T-helper 2 cell treated with Interferon-gamma antibody and Interleukin-4, amounts not matched to agents 5 μg/mL and 100 μg/mL, for 36 hours (primary cell): Measurements from ENCODE around the gene METRNL.

Experiments used
- DNase-seq: peaks from one replicate; pipeline ENCODE4 v3.0.0; 2021; ENCODE audit warnings: low spot score
- H3K27ac Mint-ChIP-seq: one replicate; pipeline ENCODE4 v1.8.0; 2021; ENCODE audit warnings: mild to moderate bottlenecking, mixed read lengths
- H3K27me3 Mint-ChIP-seq: one replicate; pipeline ENCODE4 v1.8.0; 2021; ENCODE audit warnings: low read depth, mixed read lengths
- H3K36me3 Mint-ChIP-seq: one replicate; pipeline ENCODE4 v1.8.0; 2021; ENCODE audit warnings: low read depth, mixed read lengths
- H3K4me1 Mint-ChIP-seq: one replicate; pipeline ENCODE4 v1.8.0; 2021; ENCODE audit warnings: low read depth, mixed read lengths
- H3K4me3 Mint-ChIP-seq: one replicate; pipeline ENCODE4 v1.8.0; 2022; ENCODE audit warnings: mild to moderate bottlenecking, moderate library complexity, mixed read lengths
- H3K9me3 Mint-ChIP-seq: one replicate; pipeline ENCODE4 v1.8.0; 2021; ENCODE audit warnings: mixed read lengths

METRNL gene

GRCh38 chr17:83067071-83067717 lies 12.2 kb upstream of the METRNL start:
- no peak overlapping the region for H3K4me3 Mint-ChIP-seq
- no peak for DNase-seq
- H3K9me3 Mint-ChIP-seq, result no peaks in the 10 kb centered on the region
- peaks cover 22% of the 10 kb centered on the region for H3K4me1 Mint-ChIP-seq
- H3K27ac Mint-ChIP-seq, result no peak overlapping the region
- H3K36me3 Mint-ChIP-seq, result no peaks in the 10 kb centered on the region
- no peaks in the 10 kb centered on the region for H3K27me3 Mint-ChIP-seq

GRCh38 chr17:83067718-83068261 lies 11.6 kb upstream of the METRNL start:
- H3K36me3 Mint-ChIP-seq, result no peaks in the 10 kb centered on the region
- no peaks in the 10 kb centered on the region for H3K27me3 Mint-ChIP-seq
- DNase-seq, result no peak
- peak overlapping the region; percentile 52 for H3K27ac Mint-ChIP-seq
- H3K9me3 Mint-ChIP-seq, result no peaks in the 10 kb centered on the region
- H3K4me1 Mint-ChIP-seq, result peaks cover 24% of the 10 kb centered on the region
- H3K4me3 Mint-ChIP-seq, result peak overlapping the region; percentile 61

GRCh38 chr17:83068641-83069570 lies 10.5 kb upstream of the METRNL start:
- Mint-ChIP-seq H3K27me3 (no peaks in the 10 kb centered on the region), H3K9me3 (no peaks in the 10 kb centered on the region), H3K4me3 (peak overlapping the region; percentile 55), H3K27ac (peak overlapping the region; percentile 62), H3K36me3 (no peaks in the 10 kb centered on the region), H3K4me1 (peaks cover 25% of the 10 kb centered on the region)
- DNase-seq, result no peak

- H3K4me1 Mint-ChIP-seq, result peaks cover 25% of the 10 kb centered on the region
- H3K4me3 Mint-ChIP-seq, result peak overlapping the region; percentile 47
- no peaks in the 10 kb centered on the region for H3K27me3 Mint-ChIP-seq
- no peaks in the 10 kb centered on the region for H3K9me3 Mint-ChIP-seq
- no peak for DNase-seq
- H3K36me3 Mint-ChIP-seq, result no peaks in the 10 kb centered on the region
- no peak overlapping the region for H3K27ac Mint-ChIP-seq
These were observed 9.9 kb upstream of the METRNL start for GRCh38 chr17:83069571-83069906.

- no peaks in the 10 kb centered on the region for H3K27me3 Mint-ChIP-seq
- DNase-seq, result no peak
- H3K4me3 Mint-ChIP-seq, result peak overlapping the region; percentile 22
- H3K27ac Mint-ChIP-seq, result peak overlapping the region; percentile 31
- H3K36me3 Mint-ChIP-seq, result no peaks in the 10 kb centered on the region
- H3K9me3 Mint-ChIP-seq, result no peaks in the 10 kb centered on the region
- H3K4me1 Mint-ChIP-seq, result peaks cover 25% of the 10 kb centered on the region
These were observed 9.3 kb upstream of the METRNL start for GRCh38 chr17:83069931-83070742.

GRCh38 chr17:83070800-83071341 lies 8.5 kb upstream of the METRNL start:
- Mint-ChIP-seq H3K36me3 (no peaks in the 10 kb centered on the region), H3K4me1 (peaks cover 25% of the 10 kb centered on the region), H3K27me3 (no peaks in the 10 kb centered on the region), H3K4me3 (peak overlapping the region; percentile 22), H3K9me3 (no peaks in the 10 kb centered on the region), H3K27ac (peak overlapping the region; percentile 31)
- DNase-seq, result no peak

- H3K27ac Mint-ChIP-seq, result peak overlapping the region; percentile 31
These were observed 8.0 kb upstream of the METRNL start for GRCh38 chr17:83071365-83071764.

GRCh38 chr17:83071966-83072562 lies 7.3 kb upstream of the METRNL start:
- DNase-seq, result no peak
- no peaks in the 10 kb centered on the region for H3K9me3 Mint-ChIP-seq
- no peaks in the 10 kb centered on the region for H3K36me3 Mint-ChIP-seq
- H3K27ac Mint-ChIP-seq, result peak overlapping the region; percentile 33
- H3K4me3 Mint-ChIP-seq, result peak overlapping the region; percentile 58
- peaks cover 4% of the 10 kb centered on the region for H3K27me3 Mint-ChIP-seq
- peaks cover 26% of the 10 kb centered on the region for H3K4me1 Mint-ChIP-seq

More at GRCh38 chr17:83071365-83071764, 8.0 kb upstream of the METRNL start:
- no peaks in the 10 kb centered on the region for H3K9me3 Mint-ChIP-seq
- no peaks in the 10 kb centered on the region for H3K27me3 Mint-ChIP-seq
- H3K4me1 Mint-ChIP-seq, result peaks cover 25% of the 10 kb centered on the region
- H3K36me3 Mint-ChIP-seq, result no peaks in the 10 kb centered on the region
- no peak for DNase-seq
- no peak overlapping the region for H3K4me3 Mint-ChIP-seq

GRCh38 chr17:83072600-83073358 lies 6.6 kb upstream of the METRNL start:
- H3K27me3 Mint-ChIP-seq, result peaks cover 11% of the 10 kb centered on the region
- H3K4me1 Mint-ChIP-seq, result peaks cover 28% of the 10 kb centered on the region
- H3K27ac Mint-ChIP-seq, result no peak overlapping the region
- H3K9me3 Mint-ChIP-seq, result no peaks in the 10 kb centered on the region
- no peaks in the 10 kb centered on the region for H3K36me3 Mint-ChIP-seq
- no peak overlapping the region for H3K4me3 Mint-ChIP-seq
- no peak for DNase-seq

GRCh38 chr17:83073389-83074063 lies 5.9 kb upstream of the METRNL start:
- Mint-ChIP-seq H3K27me3 (peaks cover 17% of the 10 kb centered on the region), H3K4me3 (no peak overlapping the region), H3K9me3 (no peaks in the 10 kb centered on the region), H3K36me3 (no peaks in the 10 kb centered on the region), H3K4me1 (peaks cover 26% of the 10 kb centered on the region), H3K27ac (no peak overlapping the region)
- no peak for DNase-seq

GRCh38 chr17:83074486-83075223 lies 4.8 kb upstream of the METRNL start:
- H3K4me1 Mint-ChIP-seq, result peaks cover 23% of the 10 kb centered on the region
- peaks cover 19% of the 10 kb centered on the region for H3K27me3 Mint-ChIP-seq
- H3K4me3 Mint-ChIP-seq, result no peak overlapping the region
- H3K27ac Mint-ChIP-seq, result no peak overlapping the region
- H3K36me3 Mint-ChIP-seq, result no peaks in the 10 kb centered on the region
- DNase-seq, result no peak
- no peaks in the 10 kb centered on the region for H3K9me3 Mint-ChIP-seq
